Lung (tissue), 12 donors: ENCODE results near the gene TKFC. TPM values are rescaled to one million over a fixed set of nuclear protein-coding genes. Genes with fewer than 3 reads are reported as not detected.

Experiments used
- ATAC-seq: fragments of 200-7000 bp; cut with Tn5 transposase; one replicate; pipeline ENCODE4 v1.9.1; 2020; ENCODE audit warnings: moderate number of reproducible peaks; ENCODE audit not compliant: insufficient read depth, low FRiP score
- DNase-seq, 3 donors: peaks; one replicate each; pipeline ENCODE4 v3.0.0-alpha.2; 2013 to 2017
- H3K27ac ChIP-seq, 2 donors: one replicate each; pipeline ENCODE4 v1.5.1; 2013; ENCODE audit warnings: mild to moderate bottlenecking in 2 of 2, moderate library complexity in 2 of 2, control low read depth in 1 of 2, inconsistent platforms in 1 of 2, low read depth in 1 of 2, low read length in 1 of 2
- H3K27me3 ChIP-seq, 3 donors: one replicate each; pipeline ENCODE4 v1.5.1; 2013; ENCODE audit warnings: low read length in 2 of 3; ENCODE audit not compliant: control insufficient read depth in 3 of 3, insufficient read depth in 3 of 3
- H3K36me3 ChIP-seq, 4 donors: one replicate each; pipeline ENCODE4 v1.5.1; 2013; ENCODE audit warnings: low read length in 4 of 4, mild to moderate bottlenecking in 1 of 4, moderate library complexity in 1 of 4; ENCODE audit not compliant: control insufficient read depth in 4 of 4, insufficient read depth in 4 of 4
- H3K4me1 ChIP-seq, 5 donors: one replicate each; pipeline ENCODE4 v1.5.1; 2013; ENCODE audit warnings: low read length in 5 of 5, mild to moderate bottlenecking in 2 of 5, moderate library complexity in 1 of 5; ENCODE audit not compliant: control insufficient read depth in 5 of 5, insufficient read depth in 5 of 5
- H3K4me3 ChIP-seq: one replicate; pipeline ENCODE4 v1.5.1; 2013; ENCODE audit warnings: mild to moderate bottlenecking, control low read depth, moderate library complexity
- H3K9ac ChIP-seq, 2 donors: one replicate each; pipeline ENCODE4 v1.5.1; 2013; ENCODE audit warnings: low read length in 2 of 2, control low read depth in 1 of 2; ENCODE audit not compliant: insufficient read depth in 1 of 2
- H3K9me3 ChIP-seq, 4 donors: one replicate each; pipeline ENCODE4 v1.5.1; 2013; ENCODE audit warnings: low read length in 3 of 4, mild to moderate bottlenecking in 1 of 4, moderate library complexity in 1 of 4; ENCODE audit not compliant: control insufficient read depth in 4 of 4, insufficient read depth in 3 of 4
- CTCF ChIP-seq: IDR thresholded peaks from 2 replicates; pipeline ENCODE4 v1.5.1; 2012; ENCODE audit warnings: mild to moderate bottlenecking; ENCODE audit errors: control extremely low read depth, extremely low read depth
- WGBS, 2 donors: extraction: QIAGEN DNeasy Blood & Tissue Kit; methylation state at CpG; one replicate each; pipeline ENCODE4 v1.1.7; 2013; 5-methylcytosine and 5-hydroxymethylcytosine counted together
- polyA plus RNA-seq, 2 donors: library from polyadenylated mRNA; stranded (reverse); fragments of 200-250 nt; gene quantifications; one replicate each; pipeline ENCODE4 v1.2.1, GENCODE V29; 2013
- total RNA-seq, 2 donors: library from RNA; depleted of rRNA in 1 of 2; stranded (reverse); fragments of >200 nt in 1 of 2; gene quantifications; one replicate each; pipeline ENCODE4 v1.2.1, GENCODE V29; 2014 to 2021
- donor health status: control.
- donor health status: control.
- donor health status: Bipolar disorder and iron deficiency.
- donor health status: healthy.
- donor health status: DM: yes; HTN: yes; CAD: no.

The TKFC gene
- total and polyA plus RNA-seq, 4 donors: 35.0 to 69.2 (median 39.8) TPM

GRCh38 chr11:61353131-61354067 is 20.4 kb downstream of the TKFC start:
- H3K9ac ChIP-seq: no peak overlapping the region
- ATAC-seq (no peak), DNase-seq (no peak)
- H3K9me3 ChIP-seq: no peaks in the 10 kb centered on the region
- peaks cover 0 to 49% (median 14%) of the 10 kb centered on the region in 4 donors for H3K36me3 ChIP-seq
- TF ChIP-seq CTCF: no peak
- no peak overlapping the region for H3K27ac ChIP-seq
- no peak overlapping the region for H3K4me3 ChIP-seq
- no peaks in the 10 kb centered on the region for H3K4me1 ChIP-seq
- WGBS, 2 donors: 85 to 90% methylated on average over 15 of the region's 15 CpGs
- no peaks in the 10 kb centered on the region for H3K27me3 ChIP-seq

GRCh38 chr11:61354208-61354607 is 21.2 kb downstream of the TKFC start:
- no peak overlapping the region for H3K27ac ChIP-seq
- no peak for TF ChIP-seq CTCF
- no peak overlapping the region for H3K9ac ChIP-seq
- no peaks in the 10 kb centered on the region for H3K27me3 ChIP-seq
- H3K9me3 ChIP-seq: no peaks in the 10 kb centered on the region
- H3K36me3 ChIP-seq: peaks cover 0 to 43% (median 14%) of the 10 kb centered on the region in 4 donors
- no peaks in the 10 kb centered on the region for H3K4me1 ChIP-seq
- DNase-seq (no peak), ATAC-seq (no peak)
- WGBS, 2 donors: 95 to 96% methylated on average over 2 of the region's 2 CpGs
- no peak overlapping the region for H3K4me3 ChIP-seq

GRCh38 chr11:61356706-61357105 is 23.7 kb downstream of the TKFC start:
- Histone ChIP-seq H3K36me3 (peaks cover 0 to 25% (median 13%) of the 10 kb centered on the region in 4 donors), H3K27ac (no peak overlapping the region), H3K9me3 (no peaks in the 10 kb centered on the region), H3K27me3 (no peaks in the 10 kb centered on the region), H3K4me3 (no peak overlapping the region), H3K9ac (no peak overlapping the region), H3K4me1 (peaks cover 0 to 11% (median 3%) of the 10 kb centered on the region in 5 donors)
- no peak for ATAC-seq
- 86 to 90% methylated on average over 4 of the region's 4 CpGs for WGBS, 2 donors
- DNase-seq: no peak
- TF ChIP-seq CTCF: no peak
